GM18873 (cell line): ENCODE data around the gene ZFPM1.
A peak's percentile ranks its signal among the peaks of the same experiment; 100 is the strongest.

Experiments used
- ATAC-seq: cut with Tn5 transposase; IDR thresholded peaks from one replicate; pipeline ENCODE4 v1.9.1; 2021; ENCODE audit warnings: mild to moderate bottlenecking, moderate library complexity, moderate number of reproducible peaks; ENCODE audit not compliant: unreplicated experiment, low FRiP score

ZFPM1 gene

DNA sequence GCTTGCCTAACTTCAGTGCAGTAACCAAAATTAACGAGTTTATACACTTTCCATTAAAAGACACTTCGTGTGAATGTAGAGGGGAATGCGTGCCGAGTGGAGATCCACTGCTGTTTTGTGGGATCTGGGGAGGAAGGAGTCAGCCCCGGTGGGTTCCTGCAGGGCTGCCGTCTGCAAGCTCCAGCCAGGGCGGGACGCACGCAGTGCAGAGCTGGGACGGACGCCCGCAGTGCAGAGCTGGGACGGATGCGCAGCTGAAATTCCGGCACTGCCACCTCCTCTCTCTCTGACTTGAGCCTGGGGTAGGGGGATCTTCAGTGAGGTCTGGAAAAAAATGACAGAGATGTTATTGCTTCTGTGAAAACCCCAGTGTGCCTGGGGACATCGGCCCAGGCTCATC, 100.7 kb downstream of the ZFPM1 start:
- no peak for ATAC-seq

DNA sequence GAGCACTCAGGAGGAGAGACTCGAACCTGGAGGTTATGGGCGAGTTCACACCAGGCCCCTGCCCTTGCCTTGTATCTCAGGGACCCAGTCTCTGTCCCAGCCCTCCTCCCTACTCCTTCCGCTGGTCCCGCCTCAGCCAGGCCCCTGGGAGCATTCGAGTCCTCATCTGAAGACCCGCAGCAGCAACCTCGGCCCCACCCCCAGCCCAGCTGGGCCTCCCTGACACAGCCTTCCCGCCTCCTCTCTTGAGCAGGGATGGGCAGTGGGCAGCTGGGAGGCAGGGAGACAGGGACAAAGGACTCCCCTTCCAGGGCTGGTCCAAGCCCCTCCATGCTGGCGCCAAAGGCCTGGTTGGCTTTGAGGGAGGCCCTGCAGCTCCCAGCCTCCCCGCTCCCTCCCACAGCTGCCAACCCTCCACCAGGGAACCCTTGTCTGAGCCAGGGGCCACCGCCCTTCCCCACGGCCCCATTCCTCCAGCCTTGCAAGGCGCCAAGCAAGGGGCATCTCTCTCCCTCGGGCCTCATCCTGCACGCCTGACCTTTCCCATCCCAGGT, 101.7 kb downstream of the ZFPM1 start:
- ATAC-seq = no peak

DNA sequence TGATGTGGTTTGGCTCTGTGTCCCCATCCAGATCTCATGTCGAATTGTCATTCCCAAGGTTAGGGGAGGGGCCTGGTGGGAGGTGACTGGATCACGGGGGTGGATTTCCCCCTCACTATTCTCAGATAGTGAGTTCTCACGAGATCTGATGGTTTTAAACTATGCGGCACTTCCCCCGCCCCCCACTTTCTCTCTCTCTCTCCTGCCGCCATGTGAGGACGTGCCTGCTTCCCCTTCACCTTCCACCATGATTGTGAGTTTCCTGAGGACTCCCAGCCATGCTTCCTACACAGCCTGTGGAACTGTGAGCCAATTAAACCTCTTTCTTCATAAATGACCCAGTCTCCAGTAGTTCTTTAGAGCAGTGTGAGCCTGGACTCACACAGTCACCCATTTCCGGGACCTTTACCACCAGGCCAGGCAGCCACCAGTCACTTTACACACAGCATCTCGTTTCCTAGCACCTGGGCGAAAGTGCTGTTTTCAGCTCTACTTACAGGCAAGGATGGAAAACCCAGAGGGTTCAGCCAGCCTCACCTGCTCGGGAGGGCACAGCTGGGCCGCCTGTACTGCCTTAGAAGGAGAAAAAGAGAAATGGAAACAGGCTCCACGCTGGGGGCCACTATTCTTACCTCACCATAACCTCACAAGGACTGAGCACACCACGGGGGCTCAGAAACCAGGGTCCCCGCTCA, 103.4 kb downstream of the ZFPM1 start:
- no peak for ATAC-seq

DNA sequence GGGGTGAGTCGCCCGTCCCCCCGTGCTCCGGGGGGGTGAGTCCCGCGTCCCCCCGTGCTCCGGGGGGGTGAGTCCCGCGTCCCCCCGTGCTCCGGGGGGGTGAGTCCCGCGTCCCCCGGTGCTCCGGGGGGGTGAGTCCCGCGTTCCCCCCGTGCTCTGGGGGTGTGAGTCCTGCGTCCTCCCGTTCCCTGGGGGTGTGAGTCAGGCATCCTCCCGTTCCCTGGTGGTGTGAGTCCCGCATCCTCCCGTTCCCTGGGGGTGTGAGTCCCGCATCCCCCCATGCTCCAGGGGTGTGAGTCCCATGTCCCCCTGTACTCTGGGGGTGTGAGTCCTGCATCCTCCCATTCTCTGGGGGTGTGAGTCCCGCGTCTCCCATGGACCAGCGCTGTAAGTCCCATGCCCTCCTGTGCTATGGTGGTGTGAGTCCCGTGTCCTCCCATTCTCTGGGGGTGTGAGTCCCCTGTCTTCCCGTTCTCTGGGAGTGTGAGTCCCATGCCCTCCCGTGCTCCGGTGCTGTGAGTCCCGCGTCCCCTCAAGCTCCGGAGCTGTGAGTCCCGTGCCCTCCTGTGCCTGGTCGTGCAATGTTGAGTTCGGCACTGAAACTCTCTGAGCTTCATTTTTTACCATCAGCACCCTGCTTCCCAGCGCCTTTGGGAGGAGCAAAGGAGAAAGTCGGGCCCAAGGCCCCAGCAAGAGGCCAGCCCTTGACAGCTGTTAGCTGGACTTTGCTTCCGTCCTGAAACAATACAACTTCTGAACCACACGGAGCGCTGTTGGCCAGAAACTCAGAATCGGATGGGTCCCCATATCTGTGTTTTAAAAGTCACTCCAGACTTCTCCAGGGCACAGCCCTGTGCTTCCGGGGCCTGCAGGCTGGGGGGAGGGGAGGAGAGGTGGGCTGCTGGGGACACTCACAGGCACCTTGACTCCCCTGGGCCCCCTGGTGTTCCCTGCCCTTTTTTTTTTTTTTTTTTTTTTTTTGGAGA, 105.7 kb downstream of the ZFPM1 start:
- ATAC-seq = no peak

DNA sequence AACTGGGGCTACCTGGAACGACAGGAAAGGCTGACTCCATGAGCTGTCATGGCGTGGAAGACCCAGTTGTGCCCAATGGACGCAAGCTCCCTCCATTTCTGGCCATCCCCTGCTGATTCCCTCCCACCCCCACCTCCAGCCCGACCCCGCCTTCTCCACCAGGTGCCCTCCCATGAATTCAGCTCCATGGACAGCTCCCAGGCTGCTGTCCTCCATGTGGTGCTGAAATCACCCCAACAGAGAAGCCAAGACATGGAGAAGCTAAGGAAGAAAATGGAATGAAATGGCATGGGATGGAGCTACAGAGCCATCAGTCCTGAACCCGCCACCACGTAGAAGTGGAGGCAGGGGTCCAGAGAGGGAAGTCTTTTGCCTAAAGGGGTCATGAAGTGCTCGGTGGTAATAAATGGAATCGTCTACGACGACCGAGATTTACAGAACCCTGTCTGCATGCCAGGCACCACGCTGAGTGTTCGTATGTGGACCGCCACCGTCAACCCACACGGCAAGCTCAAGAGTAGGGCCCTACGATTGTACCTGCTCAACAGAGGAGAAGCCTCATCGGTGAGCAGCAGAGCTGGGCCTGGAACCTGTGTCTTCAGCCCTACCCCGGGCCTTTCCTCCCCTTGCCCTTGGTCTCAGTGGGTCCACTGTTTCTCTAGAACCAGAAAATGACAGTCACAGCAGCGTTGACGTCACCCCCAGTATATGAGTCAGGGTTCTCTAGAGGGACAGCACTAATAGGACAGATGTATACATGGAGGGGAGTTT, 107.8 kb downstream of the ZFPM1 start:
- ATAC-seq = no peak

DNA sequence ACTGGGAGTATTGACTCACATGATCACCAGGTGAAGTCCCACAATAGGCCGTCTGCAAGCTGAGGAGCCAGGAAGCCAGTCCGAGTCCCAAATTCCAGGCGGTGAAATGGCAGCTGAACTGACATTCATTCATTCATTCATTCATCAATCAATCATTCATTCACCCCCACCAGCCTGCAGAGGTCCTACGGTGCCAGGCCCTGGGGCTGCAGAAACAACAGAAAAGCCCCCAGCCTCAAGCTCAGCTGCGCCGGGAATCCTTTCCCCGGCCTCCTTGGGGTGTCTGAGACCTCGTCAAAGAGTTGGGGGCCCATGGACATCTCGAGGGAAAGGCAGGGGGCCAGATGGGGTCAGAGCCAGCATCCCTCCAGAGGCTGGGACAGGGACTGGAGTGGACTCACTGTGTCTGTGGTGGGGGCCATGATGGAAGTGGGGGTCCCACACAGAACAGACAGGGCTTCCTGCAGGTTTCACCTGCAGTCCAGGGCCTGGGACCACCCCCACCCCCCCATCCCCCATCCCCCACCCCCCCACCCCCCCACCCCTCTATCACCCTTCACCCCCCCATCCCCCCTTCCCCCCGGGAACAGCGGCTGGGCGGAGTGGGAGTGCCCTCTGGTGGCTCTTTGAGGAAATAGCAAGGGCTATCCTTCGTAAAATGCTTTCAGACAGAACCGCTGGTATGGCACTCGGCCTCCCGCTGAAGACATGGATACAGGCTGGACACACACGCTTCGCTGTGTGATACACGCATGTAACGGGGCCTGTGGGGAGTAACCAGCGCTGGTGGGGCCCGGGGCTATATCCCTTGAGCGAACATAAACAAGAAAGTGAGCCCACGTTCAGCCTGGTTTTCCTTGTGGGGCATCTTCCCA, 108.6 kb downstream of the ZFPM1 start:
- ATAC-seq = no peak

DNA sequence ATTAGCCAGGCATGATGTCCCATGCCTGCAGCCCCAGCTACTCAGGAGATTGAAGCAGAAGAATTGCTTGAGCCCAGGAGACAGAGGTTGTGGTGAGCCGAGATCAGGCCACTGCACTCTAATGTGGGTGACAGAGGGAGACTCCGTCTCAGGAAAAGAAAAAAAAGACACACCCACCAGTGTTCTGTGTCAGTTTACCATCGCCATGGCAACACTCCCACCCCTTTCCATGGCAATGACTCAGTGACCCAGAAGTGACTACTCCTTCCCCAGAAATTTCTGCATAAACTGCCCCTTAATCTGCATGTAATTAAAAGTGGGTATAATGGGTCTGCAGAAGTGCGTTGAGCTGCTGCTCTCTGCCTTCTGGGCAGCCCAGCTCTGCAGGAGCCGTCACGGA, 113.1 kb downstream of the ZFPM1 start:
- no peak for ATAC-seq

DNA sequence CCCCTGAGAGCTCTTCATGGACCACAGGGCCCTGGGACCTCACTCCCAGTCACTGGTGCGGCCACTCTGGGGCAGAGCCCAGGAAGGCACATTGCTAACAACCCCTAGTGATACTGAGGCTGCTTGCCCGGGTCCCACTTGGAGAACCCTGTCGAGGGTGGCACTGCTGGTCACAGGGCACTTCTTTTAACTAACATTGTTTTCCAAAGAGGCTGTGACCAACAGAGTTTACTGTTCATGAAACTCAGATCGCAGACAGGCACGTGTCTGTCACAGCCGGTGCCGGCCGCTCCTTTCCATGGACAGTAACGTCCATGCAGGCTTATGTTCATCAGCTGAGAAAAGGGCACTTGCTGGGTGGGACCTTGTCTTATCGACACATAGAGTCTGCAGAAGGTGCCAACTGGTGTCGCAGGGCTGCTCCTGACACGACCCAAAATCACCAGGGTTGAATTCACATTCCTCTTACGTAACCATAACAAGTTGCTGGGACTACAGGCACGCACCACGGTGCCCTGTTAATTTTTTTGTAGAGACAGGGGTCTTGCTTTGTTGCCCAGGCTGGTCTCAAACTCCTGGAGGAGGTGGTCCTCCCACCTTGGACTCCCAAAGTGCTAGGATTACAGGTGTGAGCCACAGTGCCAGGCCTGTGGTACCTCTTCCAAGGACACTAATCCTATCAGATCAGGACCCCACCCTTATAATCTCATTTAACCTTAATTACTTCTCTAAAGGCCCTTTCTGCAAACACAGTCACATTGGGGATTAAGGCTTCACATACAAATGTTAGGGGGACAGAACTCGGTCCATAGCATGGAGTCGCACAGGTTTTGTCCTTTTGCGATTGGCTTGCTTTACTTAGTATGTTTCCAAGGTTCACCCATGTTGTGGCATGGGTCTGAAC, 115.9 kb downstream of the ZFPM1 start:
- no peak for ATAC-seq

DNA sequence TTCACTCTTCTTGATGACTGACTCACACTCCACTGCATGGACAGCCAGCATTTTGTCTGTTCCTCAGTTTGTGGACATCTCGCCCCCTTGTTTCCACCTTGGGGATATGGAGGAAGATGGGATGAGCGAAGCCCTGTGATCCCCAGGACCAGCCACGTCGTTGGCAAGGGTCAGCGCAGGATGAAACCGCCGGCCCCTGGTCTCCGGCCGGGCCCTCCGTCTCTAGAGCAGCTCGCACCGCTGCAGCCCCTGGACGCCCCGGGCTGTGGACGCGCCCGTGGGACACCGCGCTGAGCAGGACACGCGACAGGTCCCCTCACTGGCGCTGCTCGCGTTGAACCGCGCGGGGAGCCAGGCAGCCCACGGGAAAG, 116.5 kb downstream of the ZFPM1 start:
- peak; percentile 11 for ATAC-seq

DNA sequence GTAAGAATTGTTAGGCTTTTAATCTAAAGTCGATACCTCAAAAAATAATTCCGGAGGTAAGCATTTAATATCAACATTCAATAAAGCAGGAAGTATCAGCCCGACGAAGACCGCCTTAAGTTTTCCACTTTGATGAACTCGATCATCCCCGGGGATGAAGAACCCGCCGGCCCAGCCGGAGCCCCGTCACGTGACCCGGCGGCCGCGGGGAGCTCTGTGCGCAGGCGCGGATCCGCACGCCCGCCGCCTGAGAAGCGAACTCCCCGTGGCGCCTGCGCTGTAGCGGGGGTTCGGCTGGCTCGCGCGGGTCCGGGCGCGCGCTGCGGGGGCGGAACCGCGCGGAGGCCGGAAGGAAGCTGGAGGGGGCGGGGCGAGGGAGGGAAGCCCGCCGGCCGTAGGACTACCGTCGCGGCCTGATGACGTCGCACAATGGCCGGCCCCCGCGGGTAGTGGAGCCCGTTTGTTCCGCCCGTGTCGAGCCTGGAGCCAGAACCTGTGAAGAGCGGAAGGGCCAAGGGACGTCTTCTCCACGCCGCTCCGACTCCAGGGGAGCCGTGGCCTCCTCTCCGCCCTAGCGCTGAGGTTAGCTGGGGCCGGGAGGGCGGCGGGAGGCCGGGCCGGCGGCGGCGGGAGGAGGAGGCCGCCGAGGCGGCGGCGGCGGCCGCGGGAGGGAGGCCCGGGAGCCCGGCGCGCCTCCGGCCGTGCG, 117.1 kb downstream of the ZFPM1 start, which contains the start of gene ZC3H18:
Gene ZC3H18, plus strand, starts transcription at position 419 of the 706 bp plus-strand sequence. CDS start 6,721 bp downstream, outside the sequence.
- peak; percentile 49 for ATAC-seq

DNA sequence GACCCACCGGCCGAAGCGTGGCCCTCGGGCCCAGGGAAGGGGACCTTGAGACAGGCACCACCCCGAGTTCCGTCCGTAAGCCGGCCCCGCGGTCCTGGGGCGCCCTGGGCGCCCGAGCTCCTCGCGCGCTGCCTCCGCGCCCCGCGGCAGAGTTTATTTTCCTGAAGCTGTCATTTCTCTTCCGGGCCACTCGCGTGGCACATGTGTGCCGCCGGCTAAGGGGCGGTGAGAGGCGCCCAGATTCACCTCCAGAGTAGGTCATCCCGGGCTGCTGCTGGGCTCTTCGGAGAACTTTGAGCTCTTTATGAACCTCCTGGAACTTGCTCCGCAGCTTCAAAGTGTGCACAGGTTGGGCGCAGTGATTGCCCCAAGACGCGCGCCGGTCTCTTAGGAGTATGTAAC, 117.6 kb downstream of the ZFPM1 start:
- peak; percentile 13 for ATAC-seq

DNA sequence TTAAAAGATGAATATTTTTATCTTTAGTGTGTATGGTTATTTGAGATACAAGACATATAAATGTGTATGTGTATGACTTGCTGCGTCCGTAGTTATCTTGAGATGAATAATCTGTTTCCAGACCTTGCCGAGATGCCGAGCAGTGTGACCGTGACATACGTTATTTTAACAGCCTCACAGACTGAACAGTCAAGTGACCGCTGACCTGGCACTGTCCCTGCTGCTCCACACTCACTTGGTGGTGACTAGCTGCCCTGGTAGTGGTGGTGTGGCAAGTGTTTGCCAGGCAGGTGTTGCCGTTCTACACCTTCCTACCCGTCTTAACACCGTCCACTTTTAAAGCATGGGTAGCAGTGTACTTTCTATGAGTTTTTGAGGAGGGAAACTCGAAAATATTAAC, 122.2 kb downstream of the ZFPM1 start:
- no peak for ATAC-seq

DNA sequence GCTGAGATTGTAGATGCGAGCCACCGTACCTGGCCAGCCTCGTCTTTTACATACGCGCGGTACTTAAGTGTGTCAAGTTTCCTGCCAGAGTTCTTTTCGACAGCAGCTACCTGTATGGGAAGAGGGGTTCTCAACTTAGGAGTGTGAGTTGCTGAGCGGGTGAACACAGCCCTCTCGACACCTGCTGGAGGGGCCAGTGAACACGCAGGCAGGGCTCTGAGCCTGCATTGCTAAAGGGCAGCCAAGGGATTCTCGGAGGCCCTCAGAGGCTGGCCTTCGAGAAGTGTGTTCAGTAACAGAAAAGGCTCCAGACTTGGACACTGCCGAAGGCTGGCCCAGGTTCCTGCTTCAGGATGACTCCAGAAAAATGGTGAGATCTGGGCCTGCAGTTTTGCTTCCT, 123.2 kb downstream of the ZFPM1 start:
- no peak for ATAC-seq

DNA sequence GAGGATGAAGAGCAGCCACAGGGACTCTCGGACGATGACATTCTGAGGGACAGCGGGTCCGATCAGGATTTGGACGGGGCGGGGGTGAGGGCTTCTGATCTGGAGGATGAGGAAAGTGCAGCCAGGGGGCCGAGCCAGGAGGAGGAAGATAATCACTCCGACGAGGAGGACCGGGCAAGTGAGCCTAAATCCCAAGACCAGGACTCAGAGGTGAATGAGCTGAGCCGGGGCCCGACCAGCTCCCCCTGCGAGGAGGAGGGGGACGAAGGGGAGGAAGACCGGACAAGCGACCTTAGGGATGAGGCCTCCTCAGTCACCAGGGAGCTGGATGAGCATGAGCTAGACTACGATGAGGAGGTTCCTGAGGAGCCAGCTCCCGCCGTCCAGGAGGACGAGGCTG, 124.1 kb downstream of the ZFPM1 start:
- ATAC-seq = no peak

DNA sequence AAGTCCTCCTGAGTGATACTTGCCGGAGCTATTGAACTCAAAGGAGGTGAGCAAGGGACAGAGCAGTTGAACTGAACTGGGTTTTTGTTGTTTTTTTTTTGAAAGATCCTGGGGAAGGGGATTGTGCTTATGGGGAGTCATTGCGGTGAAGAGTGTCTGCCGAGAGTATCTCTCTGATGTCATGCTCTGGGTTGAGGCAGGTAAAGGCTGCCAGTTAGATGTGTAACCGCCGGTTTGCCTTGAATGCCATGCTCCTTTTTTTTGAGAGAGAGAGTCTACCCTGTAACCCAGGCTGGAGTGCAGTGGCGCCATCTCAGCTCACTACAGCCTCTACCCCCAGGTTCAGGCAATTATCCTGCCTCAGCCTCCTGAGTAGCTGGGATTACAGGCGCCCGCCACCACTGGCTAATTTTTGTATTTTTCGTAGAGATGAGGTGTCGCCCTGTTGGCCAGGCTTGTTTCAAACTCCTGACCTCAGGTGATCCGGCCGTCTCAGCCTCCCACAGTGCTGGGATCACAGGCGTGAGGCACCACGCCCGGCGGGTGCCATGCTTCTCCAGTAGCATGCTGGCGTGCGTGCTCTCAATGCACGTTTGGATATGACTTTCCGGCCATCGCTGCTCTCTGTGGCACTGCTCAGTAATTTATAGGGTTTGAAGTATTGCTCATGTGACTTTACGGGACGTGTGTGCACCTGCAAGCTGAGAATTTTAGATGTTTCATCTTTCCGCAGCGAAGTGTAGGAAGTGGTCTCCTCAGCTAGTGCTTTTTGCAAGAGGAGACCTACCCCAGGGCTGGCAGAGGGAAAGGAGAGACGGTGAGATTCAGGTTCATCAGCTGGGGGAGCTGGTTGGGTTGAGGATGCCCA, 125.6 kb downstream of the ZFPM1 start:
- no peak for ATAC-seq

DNA sequence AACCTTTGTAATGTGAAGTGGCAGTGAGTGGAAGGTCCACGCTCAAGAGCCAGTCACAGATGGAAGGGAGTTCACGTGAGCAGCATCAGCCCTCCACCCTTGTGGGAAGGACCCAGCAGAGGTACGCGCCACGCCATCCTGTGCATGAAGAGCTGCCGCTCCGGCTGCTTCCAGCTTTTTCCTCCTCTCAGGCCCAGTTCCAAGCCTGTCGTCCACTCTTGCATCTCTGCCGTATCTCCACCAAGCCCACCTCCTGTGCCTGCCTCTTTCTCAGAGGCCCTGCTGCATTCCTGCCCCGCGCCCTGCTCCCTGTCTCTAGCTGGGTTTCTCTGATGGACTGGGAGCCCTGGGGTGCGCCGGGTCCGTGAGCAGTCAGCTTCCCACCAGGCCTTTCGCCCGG, 127.3 kb downstream of the ZFPM1 start:
- no peak for ATAC-seq

DNA sequence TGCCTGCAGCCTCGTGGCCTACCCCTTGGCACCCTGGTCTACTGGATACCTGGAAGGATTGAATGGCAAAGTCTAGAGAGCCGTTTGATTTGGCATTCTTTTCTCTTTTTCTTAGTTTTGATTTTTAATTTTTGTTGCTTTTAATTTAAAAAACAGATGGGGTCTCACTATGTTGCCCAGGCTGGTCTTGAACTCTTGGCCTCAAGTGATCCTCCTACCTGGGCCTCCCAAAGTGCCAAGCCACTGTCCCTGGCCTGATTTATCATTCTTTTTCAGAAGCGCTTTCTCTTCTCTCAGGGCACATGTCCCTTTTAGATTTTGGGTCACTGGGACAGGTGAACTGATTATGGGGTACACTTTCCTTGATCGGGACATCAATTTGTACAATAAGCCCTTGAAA, 128.0 kb downstream of the ZFPM1 start:
- ATAC-seq = no peak
